ENCODE results near the gene CHST13.
A peak's percentile ranks its signal among the peaks of the same experiment; 100 is the strongest.

The CHST13 gene, protein sequence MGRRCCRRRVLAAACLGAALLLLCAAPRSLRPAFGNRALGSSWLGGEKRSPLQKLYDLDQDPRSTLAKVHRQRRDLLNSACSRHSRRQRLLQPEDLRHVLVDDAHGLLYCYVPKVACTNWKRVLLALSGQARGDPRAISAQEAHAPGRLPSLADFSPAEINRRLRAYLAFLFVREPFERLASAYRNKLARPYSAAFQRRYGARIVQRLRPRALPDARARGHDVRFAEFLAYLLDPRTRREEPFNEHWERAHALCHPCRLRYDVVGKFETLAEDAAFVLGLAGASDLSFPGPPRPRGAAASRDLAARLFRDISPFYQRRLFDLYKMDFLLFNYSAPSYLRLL

DNA sequence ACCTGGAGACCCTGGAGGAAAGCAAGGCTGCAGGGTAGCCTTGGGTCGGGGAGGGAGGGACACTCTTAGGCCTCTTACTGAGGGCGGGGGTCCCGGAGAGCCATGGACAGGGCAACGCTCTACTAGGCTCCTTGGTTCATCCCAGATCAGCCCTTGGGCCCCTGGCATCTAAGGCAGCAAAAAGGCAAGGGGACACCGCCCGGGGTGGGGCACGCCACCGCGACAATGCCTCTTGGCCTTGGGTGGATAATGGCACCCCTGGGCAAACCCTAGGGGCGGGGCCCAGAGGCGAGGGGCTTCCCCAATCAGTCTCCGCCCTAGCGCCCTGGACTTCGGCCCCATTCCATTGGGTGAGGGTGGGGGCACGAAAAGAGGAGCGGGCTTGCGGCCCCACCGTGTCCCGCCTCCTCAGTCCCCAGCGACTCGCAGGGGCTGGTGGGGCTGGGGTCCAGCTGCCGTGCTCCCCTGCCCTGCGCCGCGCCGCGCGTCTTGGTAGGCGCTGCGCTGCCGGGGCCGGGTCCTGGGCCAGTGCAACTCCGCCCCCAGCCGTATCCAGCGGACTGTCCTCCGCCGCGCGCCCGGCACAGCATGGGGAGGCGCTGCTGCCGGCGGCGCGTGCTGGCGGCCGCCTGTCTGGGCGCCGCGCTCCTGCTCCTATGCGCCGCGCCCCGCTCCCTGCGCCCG, at the start of gene CHST13:
CHST13 (plus strand) TSS at position 411 of the 684 bp plus-strand sequence; CDS start at position 589, 178 bp downstream.
- DNase-seq (ENCODE audit: low spot score): peak; percentile 89

DNA sequence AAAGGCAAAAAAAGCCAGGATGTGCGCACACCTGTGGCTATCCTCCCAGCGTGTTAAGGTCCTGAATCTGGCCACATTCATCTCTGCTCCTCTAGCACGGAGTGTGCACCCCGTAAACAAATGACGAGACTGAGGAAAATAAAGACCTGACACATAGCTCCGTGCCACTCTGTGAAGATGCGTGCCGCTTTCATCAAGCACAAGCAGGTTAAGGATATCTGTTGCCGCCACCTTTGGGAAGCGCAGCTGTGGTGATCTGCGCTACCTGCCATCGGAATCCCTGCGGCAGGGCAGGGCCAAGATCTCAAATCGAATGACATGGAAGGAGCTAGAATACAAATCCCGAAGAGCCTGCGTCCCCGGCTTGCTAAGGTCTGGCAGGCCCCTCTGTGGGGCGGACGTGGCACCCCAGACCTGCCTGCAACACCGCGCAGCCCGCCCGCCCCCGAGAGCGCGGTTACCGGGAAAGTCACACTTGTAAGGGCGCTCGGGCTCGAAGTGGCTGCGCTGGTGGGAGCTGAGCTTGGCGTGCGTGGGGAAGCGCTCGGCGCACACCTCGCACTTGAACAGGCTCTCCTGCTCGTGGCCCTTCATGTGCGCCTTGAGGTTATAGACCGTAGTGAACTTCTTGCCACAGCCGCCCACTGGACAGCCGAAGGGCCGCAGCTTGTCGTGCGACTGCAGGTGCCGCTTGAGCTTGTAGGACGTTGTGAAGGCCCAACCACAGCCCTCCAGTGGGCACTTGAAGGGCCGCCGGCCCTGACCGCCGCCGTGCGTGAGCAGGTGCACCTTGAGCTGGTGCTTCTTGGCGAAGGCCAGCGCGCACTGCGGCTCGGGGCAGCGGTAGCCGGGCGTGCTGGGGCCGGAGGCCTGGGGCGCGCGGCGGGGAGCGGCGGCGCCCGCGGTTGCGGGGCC, 49.2 kb upstream of the CHST13 start:
- peak; percentile 24 for DNase-seq (ENCODE audit: low spot score)

DNA sequence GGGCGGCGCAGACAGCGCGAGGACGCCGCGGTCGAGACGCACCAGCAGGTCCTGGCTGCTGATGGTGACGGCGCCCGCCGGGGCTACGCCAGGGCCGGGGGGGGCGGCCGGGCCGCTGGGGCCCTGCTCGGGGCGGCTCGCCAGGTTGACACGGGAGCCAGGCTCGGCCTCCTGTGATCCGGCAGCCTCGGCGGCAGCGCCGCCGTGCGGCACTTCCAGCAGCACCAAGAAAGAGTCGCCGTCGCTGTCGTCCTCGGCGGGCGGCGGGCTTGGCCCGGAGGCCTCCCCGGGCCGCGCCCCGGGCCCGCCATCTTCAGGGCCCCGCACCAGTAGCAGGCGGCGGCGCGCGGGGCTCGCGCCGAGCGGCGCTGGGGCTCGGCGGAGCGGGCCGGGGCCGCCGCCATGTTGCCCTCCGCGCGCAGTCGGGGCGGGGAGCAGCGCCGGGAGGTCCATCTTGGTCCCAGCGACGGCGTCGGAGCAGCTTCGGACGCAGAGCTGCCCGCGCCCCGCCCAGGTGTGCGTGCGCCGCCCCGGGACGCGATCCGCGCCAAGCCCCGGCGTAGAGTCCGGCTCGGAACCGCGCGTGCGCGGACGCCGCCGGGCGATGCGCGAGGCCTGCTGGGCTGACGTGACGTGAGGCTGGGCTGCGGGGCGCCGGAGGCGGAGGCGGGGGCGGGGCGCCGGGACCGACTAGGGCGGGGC, 48.4 kb upstream of the CHST13 start, which contains the start of gene ZXDC:
ZXDC (minus strand) TSS at position 479 of the 702 bp plus-strand sequence; CDS start at position 453, 26 bp downstream.
- DNase-seq (ENCODE audit: low spot score): peak; percentile 100

DNA sequence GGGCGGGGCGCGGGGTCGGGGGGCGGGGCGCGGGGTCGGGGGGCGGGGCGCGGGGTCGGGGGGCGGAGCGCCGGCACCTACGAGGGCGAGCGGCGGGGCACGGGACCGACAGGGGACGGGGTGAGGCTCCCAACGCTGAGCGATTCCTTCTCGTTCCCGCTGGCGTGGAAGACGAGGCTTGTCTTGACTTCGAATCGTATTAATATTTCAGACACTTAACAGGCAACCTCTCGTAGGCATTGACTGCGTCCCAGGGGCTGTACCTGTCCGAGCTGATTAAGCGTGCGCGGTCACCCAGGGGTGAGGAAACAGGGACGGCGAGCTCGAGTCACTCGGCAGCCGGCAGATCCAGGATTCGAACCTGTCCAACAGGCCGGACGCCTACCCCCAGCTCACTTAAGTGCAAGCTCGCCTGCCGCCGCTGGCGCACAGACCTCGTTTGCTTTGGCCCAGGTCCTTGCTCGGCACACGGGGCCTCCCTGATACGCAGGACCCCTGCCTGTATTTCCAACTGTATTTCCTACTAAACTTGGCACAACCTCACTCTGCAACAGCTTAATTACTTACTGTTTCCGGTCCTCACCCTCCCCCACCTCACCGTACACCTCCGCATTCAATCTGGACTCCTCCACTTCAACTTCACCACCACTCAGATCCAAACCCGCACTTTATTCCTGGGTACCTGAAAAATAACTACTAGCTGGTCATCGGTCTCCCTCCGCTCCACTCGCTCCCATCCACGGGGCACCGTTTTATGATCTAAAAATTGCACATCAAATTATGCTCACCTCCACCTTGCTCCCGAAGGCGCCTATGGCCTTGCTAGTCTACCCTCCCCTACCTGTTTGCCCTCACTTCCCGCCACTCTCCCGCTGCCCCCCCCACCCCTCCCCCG, 47.5 kb upstream of the CHST13 start:
- DNase-seq (ENCODE audit: low spot score): peak; percentile 93

DNA sequence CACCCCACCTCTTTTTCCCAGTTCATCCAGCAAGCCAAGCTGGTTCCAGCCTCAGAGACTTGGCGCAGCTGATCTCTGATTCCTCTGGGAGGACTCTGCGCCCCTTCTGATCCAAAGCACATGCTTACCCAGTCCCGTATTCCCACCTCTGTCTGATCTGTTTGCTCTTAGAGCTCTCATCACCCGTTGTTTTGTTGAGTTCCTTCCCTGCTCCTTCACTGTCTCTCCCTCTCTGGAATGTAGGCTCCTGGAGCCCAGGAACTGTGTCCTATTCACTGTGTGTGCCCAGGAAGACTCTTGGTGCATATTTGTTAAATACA, 46.9 kb upstream of the CHST13 start:
- DNase-seq (ENCODE audit: low spot score): no peak

DNA sequence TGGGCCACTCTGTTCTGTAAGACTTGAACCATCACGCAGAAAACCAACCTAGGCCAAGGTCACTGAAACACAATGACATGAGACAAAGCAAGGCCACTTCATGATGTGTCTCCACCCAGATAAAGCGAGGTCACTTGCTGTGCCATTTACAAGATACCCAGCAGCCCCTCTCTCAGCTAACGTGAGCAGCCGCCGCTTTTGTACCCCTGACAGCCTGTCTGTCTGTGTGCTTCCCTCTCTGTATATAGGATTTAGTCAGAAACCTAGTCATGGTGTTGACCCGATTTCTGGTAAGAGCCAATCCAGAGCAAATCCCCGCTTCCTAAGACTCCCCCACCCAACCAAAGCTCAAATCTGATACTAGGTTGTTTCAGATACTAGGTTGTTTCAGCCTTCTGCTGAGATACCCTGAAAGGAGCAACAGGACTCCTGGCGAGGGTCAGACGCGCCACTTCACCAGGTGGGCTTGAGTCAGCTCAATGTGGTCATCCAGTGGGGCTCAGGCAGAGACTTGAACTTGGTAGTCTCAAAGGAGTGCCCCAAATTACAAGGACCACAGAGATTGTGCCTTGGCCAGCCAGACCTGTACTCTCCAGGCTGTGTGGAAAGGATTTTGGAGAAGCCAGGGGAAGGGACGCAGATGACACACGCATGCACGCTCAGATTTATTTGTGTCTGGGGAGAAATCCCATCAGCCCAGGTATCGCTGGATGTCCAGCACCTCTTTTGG, 45.2 kb upstream of the CHST13 start:
- no peak for DNase-seq (ENCODE audit: low spot score)

DNA sequence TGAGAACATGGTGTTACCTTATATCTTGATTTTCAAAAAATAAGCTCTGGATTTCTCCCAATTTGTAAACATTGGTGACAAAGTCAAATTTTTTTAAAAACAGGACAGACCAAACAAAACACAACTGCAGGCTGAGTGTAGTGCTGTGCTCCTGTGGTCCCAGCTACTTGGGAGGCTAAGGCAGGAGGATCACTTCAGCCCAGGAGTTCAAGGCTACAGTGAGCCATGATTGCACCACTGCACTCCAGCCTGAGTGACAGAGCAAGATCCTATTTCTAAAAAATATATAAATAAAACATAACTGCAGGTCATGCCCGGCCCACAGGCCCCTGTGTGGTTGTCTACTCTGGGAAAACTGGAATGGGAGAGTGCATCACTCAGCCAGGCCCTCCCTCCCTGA, 44.3 kb upstream of the CHST13 start:
- no peak for DNase-seq (ENCODE audit: low spot score)

DNA sequence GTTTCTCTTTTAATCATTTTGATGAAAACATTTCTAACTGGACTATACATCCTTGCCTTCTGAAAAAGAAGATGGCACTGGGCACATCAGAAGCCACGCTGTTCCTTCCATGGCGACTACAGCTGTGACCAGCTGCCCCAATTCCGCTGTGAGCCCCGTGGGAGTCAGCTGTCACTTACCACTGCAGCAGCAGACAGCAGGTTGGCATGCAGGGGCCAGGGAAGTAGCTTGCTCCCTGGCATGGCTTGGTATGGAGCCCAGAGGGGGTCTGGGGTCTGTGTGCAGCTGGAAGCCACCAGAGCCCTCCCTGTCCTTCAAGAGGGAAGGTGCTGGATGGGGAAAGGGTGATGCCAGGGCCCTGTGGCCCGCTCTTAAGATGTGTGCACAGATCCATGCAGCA, 43.7 kb upstream of the CHST13 start:
- no peak for DNase-seq (ENCODE audit: low spot score)

DNA sequence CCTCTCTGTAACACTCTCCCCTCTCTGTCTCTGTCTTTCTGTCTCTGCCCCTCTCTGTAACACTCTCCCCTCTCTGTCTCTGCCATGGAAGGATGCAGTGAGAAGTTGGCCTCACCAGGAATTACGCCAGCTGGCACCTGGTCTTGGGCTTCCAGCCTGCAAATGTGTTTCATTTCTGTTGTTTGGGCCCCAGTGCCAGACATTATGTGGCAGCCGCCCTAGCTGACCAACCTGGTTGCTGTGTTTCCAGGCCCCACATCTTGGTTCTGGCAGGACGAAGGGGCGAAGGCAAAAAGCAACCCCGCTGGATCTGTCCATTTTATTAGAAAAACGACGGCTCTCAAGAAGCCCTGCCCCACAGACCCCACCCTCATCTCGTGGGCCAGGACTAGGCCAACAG, 43.1 kb upstream of the CHST13 start:
- no peak for DNase-seq (ENCODE audit: low spot score)

DNA sequence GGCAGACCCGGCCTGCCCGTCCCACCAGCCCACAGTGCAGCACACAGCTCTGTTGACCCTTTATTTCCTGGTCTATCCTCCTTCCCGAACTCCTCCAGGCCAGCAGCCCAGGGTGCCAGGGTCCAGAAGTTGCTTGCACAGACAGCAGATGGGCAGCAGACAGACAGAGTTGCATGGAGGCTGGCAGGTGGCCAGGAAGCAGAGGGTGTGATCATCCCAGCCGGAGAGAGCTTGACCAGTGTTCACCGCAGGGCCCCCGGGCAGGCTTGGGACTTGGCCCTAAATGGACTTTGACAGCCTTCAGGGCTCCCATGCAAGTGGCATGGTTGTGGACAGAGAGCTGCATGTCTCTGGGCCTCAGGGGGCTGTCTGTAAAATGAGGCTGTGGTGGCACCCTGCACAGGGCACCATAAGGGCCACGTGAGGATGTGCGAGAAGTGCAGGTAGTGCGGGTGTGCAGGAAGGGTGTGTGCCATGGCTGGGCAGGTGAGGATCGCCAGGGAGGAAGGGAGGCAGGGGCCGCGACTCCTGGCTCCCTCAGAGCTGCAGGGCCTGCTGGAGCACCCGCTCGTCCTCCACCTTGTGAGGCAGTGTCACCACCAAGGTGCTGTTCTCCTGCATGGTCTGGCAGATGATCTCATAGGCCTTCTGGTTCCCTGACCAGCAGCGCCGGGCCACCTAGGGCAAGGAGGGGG, 42.0 kb upstream of the CHST13 start:
- DNase-seq (ENCODE audit: low spot score): no peak

DNA sequence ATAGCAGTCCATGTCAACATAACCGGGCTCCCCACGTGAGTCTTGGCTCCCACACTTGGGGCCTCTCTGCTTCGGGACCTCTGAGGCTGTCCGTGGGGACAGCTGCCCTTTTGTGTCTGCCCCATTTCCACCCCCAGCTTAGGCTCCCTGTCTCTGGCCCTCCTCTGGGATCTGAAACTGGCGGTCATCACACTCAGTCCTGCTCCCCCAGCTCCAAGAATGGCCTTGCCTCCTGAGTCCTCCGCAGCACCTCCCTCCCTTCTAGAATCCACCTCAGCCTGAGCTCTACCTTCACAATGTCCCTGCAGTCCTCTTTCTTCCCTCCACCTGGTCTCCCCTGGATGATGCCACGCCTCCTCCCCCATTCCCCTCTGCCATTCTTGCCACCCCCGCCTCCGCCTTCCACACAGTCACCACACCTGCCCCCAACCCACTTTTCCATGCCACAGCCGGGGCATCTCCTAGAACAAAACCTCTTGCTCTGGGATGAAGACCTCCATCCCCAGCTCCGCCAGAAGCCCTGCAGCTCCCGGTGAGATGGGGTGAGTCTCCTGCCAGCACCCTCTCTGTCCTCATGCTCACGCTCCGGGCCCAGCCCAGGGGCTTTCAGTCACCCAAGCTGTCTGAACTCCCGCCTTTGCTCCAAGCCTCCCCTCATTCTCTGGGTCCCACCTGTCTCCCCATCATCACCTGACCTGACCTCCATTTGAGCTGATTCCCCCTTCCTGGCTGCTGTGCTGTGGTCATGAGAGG, 41.3 kb upstream of the CHST13 start:
- DNase-seq (ENCODE audit: low spot score): no peak

DNA sequence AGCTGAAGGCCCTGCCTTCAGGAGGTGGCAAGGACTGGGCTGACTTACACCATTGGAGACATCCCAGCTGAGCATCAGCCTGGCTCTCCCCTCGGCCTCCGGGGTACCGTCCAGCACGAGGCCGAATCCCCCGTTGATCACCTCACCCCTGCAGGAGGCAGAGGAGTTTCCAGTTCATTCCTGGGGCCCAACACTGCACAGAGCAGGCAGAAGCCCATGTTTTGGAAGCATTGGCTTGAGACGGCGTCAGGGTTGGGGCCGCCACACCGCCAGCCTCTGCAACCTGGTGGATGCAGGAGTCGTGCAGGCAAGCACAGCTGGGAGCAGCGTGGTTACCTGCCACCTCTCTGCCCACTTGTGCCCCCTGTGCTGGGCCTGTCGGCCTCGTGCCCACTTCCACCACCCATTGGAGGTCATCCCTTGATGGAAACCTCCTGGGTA, 40.6 kb upstream of the CHST13 start:
- DNase-seq (ENCODE audit: low spot score): no peak

DNA sequence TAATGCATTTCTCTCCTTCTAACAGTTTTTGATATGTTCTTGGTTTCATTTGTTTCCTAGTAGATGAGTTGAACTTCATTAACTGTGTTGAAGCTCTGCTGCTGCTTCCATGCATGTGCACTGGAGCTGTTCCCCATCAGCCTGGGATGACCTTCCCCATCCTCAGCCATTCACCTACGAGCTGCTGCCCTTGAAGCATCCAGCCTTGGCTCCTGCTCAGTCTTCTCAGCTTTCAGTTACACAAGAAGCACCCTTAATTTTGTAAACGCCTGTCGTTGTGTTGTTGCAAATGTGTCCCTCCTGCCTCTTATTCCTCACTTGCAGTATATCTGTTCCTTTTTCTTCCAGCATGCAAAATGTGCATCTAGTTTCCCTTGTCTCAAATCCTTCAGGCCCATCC, 39.8 kb upstream of the CHST13 start:
- DNase-seq (ENCODE audit: low spot score): no peak

DNA sequence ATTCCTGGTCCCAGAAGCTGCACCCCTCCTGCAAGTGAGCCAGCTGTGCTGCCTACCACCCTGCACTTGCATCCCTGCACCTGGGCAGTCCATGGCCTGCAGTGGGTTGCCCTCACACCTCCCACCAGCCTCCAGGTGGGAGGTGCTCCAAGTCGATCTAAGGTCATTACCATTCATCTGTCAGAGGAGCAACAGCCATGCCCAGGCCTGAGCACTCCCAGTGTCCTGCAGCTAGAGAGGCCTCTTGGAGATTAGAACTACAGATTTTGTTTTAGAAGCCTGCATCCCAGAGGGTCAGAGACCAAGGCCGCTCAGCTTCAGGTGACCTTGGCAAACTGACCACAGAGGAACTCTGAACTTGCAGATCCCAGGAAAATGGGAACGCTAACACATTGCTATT, 39.3 kb upstream of the CHST13 start:
- DNase-seq (ENCODE audit: low spot score): no peak

DNA sequence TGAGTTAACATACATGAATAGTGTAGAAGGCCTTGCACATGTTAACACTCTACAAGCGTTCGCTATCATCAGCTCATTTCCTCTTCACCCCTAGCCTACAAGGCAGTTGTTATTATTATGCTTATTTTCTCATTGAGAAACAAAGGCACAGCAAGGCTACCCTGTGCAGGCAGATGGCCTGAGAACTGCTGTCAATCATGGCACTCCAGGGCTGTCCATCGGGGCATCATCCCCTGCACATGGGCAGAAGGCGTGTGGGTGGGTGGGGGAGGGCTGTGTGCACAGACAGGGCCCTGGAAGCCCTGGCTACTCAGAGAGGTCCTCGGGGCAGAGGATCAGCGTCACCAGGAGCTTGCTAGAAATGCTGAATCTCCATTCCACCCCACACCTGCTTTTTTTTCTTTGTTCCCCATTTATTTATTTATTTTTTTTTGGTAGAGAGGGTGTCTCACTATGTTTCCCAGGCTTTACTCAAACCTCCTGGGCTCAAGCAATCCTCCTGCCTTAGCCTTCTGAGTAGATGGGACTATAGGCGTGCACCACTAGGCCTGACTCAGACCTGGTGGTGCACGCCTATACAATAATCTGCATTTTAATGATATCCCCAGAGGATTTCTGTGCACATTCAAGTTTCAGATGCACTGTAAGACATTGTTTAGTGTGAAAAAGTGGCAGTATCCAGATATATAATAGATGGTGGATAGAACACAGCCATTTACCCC, 38.6 kb upstream of the CHST13 start:
- DNase-seq (ENCODE audit: low spot score): peak; percentile 66

DNA sequence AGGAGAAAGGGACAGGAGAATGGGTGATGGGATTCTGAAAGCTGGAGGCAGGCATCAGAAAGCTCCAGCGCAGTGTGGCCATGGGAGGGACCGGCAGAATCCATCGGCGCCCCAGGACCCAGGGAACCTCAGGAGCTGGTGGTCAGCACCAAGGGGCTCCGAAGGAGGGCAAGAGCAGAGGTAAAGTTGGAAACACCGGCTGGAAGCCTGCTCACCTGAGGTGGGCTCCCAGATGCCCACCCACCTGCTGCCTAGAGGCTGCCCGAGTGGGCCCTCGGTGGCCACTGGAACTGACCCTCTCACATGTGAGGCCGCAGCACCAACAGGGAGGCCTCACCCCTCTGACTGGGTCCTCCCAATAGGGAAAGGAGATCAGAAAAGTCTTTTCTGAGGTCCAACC, 38.0 kb upstream of the CHST13 start:
- no peak for DNase-seq (ENCODE audit: low spot score)

DNA sequence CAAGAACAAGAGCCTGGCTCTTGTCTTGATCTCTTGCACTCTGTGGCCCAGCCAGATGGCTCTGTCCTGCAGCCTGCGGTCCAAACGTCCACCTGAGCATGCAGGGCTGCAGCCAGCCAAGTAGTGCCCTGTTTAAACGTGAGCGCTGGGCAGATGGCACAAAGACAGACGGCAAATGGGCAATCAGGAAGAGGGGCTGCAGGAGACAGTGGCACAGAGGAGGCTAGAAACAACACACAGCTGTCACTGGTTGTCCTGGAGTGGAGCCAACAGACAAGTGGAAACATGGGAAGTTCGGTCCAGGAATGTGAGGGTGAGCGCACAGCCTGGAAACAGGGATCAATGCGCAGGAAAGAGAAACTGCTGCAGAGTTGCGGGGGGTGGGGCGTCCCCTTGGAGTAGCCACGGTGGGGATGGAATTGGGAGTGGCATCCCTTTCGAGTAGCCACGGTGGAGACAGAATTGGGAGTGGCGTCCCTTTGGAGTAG, 37.6 kb upstream of the CHST13 start:
- no peak for DNase-seq (ENCODE audit: low spot score)
